Type B pancreatic cell (in vitro differentiated cells): Measurements from ENCODE around the gene RNASE7. TPM values are rescaled to one million over a fixed set of nuclear protein-coding genes. Genes with fewer than 3 reads are reported as not detected.

Experiments used
- DNase-seq: peaks from one replicate; pipeline ENCODE4 v3.0.0; 2021; ENCODE audit warnings: mixed read lengths; ENCODE audit not compliant: unreplicated experiment; ENCODE audit errors: extremely low spot score
- H3K27ac Mint-ChIP-seq: 2 replicates; pipeline ENCODE4 v1.8.0; 2021; ENCODE audit warnings: mild to moderate bottlenecking, mixed read lengths
- H3K27me3 Mint-ChIP-seq: 2 replicates; pipeline ENCODE4 v1.8.0; 2021; ENCODE audit warnings: mixed read lengths
- H3K36me3 Mint-ChIP-seq: 2 replicates; pipeline ENCODE4 v1.8.0; 2021; ENCODE audit warnings: mixed read lengths
- H3K4me1 Mint-ChIP-seq: one replicate; pipeline ENCODE4 v1.8.0; 2021; ENCODE audit warnings: mixed read lengths; ENCODE audit not compliant: unreplicated experiment
- H3K4me3 Mint-ChIP-seq: 2 replicates; pipeline ENCODE4 v1.8.0; 2021; ENCODE audit warnings: mild to moderate bottlenecking, mixed read lengths
- H3K9me3 Mint-ChIP-seq: 2 replicates; pipeline ENCODE4 v1.8.0; 2021; ENCODE audit warnings: mixed read lengths
- CTCF ChIP-seq: fragments of 200-600 bp; sonication (generic); conservative IDR thresholded peaks from 2 replicates; pipeline ENCODE4 v1.5.0; 2021; ENCODE audit warnings: antibody characterized with exemption, mild to moderate bottlenecking
- total RNA-seq: library from RNA; stranded (reverse); gene quantifications from 2 replicates; pipeline ENCODE4 v1.2.1, GENCODE V29; 2021; ENCODE audit warnings: low replicate concordance

The RNASE7 gene
- total RNA-seq, 1 donor from 2014 or later = not detected

GRCh38 chr14:21089877-21090193 is 47.7 kb downstream of the RNASE7 start:
- no peak overlapping the region for H3K4me3 Mint-ChIP-seq
- TF ChIP-seq CTCF = no peak
- H3K4me1 Mint-ChIP-seq = peaks cover 29% of the 10 kb centered on the region
- no peak overlapping the region for H3K27ac Mint-ChIP-seq
- H3K9me3 Mint-ChIP-seq = no peaks in the 10 kb centered on the region
- DNase-seq = no peak
- H3K36me3 Mint-ChIP-seq = peaks cover 29% of the 10 kb centered on the region
- no peaks in the 10 kb centered on the region for H3K27me3 Mint-ChIP-seq

- Mint-ChIP-seq H3K4me1 (peaks cover 35% of the 10 kb centered on the region), H3K27me3 (no peaks in the 10 kb centered on the region), H3K36me3 (peaks cover 27% of the 10 kb centered on the region), H3K9me3 (no peaks in the 10 kb centered on the region), H3K4me3 (no peak overlapping the region), H3K27ac (no peak overlapping the region)
- DNase-seq = no peak
- peak; percentile 73 for TF ChIP-seq CTCF
These were observed 48.2 kb downstream of the RNASE7 start for GRCh38 chr14:21090194-21090939.

GRCh38 chr14:21090940-21091663 is 48.9 kb downstream of the RNASE7 start:
- no peaks in the 10 kb centered on the region for H3K27me3 Mint-ChIP-seq
- TF ChIP-seq CTCF = no peak
- H3K4me3 Mint-ChIP-seq = no peak overlapping the region
- no peak overlapping the region for H3K27ac Mint-ChIP-seq
- DNase-seq = no peak
- peaks cover 41% of the 10 kb centered on the region for H3K4me1 Mint-ChIP-seq
- peaks cover 27% of the 10 kb centered on the region for H3K36me3 Mint-ChIP-seq
- no peaks in the 10 kb centered on the region for H3K9me3 Mint-ChIP-seq

GRCh38 chr14:21091821-21092272 is 49.7 kb downstream of the RNASE7 start:
- Mint-ChIP-seq H3K36me3 (peaks cover 22% of the 10 kb centered on the region), H3K27me3 (no peaks in the 10 kb centered on the region), H3K9me3 (no peaks in the 10 kb centered on the region), H3K4me1 (peaks cover 38% of the 10 kb centered on the region), H3K27ac (no peak overlapping the region), H3K4me3 (no peak overlapping the region)
- TF ChIP-seq CTCF = no peak
- DNase-seq = no peak

- peaks cover 19% of the 10 kb centered on the region for H3K36me3 Mint-ChIP-seq
- no peaks in the 10 kb centered on the region for H3K9me3 Mint-ChIP-seq
- TF ChIP-seq CTCF = peak; percentile 98
- no peaks in the 10 kb centered on the region for H3K27me3 Mint-ChIP-seq
- H3K27ac Mint-ChIP-seq = no peak overlapping the region
- H3K4me1 Mint-ChIP-seq = peaks cover 41% of the 10 kb centered on the region
- H3K4me3 Mint-ChIP-seq = no peak overlapping the region
- DNase-seq = peak; percentile 85
These were observed 50.3 kb downstream of the RNASE7 start for GRCh38 chr14:21092273-21093011.
